GM18511 (cell line): Measurements from ENCODE around the gene R3HDM1.
"Not testable (repeated sequence)": the region's sequence is repeated elsewhere in the genome, so short reads cannot be mapped to it uniquely, and the experiment has no call there.

Experiments used
- ATAC-seq: cut with Tn5 transposase; IDR thresholded peaks from one replicate; pipeline ENCODE4 v1.9.1; 2021; ENCODE audit warnings: mild to moderate bottlenecking, moderate library complexity; ENCODE audit not compliant: unreplicated experiment

R3HDM1 gene

DNA sequence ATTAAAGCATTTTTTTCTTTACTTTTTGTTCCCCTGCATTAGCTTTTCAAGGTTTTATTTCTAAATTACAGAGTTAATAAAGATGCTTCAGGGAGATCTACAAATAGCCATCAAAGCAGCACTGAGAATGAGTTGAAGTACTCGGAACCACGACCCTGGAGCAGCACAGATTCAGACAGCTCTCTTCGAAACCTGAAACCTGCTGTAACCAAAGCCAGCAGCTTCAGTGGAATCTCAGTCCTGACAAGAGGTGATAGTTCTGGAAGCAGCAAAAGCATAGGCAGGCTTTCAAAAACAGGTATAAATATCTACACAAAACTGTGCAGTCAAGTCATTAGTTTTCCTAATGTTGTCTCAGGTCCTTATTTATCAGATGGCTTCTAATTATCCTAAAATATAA lies 107.5 kb downstream of the R3HDM1 start:
- ATAC-seq = no peak

DNA sequence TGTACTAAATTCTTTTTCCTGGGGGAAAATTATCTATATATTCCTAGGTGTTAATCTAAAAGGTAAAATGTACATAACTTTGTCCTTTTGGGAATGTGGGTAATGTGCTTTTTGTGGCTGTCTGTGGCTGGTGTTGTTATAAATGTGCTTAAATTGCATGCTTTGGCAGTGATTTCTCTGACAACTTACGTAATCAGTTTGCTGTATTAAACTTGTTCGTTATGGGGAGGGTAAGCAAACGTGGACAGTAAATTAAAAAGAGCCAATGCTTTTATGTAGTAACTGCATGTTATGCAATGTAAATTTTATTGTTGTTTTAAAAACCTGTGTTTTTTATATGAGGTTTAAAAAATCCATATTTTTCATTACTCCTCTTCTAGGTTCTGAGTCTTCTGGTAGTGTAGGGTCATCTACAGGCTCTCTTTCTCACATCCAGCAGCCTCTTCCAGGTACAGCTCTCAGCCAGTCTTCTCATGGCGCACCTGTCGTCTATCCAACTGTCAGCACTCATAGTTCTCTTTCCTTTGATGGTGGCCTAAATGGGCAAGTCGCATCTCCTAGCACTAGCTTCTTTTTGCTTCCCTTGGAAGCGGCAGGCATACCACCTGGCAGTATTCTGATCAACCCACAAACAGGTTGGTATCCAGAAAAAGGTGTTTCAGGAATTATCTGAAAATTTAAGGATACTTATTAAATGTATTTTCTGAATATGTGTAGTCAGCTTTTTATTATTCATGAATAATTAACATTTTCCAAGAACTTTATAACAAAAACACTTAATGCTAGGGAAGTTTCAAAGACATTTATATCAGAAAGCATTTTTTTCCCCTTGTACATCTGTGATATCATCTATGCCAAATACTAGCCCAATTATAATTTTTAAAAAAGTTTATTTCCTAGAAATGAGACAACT lies 110.1 kb downstream of the R3HDM1 start:
- ATAC-seq = no peak

DNA sequence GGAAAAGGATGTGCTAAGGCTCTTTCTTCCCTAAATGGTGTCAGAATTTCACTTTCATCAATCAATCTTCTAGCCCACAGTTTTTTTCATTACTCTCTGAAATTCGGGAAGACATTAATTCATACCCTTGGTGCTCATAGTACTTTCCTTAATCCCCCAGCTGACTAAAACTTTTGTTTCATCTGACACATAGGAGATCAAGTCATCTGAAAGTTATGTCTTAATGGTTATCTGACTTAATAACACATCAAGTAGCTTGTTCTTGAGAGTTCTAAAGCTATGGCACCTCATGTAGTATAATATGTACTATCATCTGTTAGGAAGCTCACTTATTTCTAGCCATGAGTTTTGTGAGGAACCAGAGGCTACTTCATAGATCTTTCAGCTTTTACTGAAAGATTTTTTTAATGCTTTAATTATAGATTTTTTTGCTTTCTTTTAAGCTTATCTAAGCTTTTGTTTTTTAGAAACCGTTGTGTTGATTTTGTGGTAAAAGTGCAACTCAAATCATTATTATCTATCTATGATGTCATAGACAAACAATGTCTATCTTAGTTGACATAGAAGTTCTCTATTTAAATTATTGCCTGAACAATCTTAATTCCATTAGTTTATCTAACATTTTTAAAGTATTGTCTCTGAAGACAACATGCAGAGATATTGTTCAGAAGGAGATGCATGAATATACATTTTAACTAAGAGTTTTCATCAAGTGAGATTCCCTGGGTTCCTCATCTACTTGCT lies 116.7 kb downstream of the R3HDM1 start:
- no peak for ATAC-seq

- no peak for ATAC-seq
Measured at GRCh38 chr2:135650721-135651120, 119.4 kb downstream of the R3HDM1 start.

DNA sequence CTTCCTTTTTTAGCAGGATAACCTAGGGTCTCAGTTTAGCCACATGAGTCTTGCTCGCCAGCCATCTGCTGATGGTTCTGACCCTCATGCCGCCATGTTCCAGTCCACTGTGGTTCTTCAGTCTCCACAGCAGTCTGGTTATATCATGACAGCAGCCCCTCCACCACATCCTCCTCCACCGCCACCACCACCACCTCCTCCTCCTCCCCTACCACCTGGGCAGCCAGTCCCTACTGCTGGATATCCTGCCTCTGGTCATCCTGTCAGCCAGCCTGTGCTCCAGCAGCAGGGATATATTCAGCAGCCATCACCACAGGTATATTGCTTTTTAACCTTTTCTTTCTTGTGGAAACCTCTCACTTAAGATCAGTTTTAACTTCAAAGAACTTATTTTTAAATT lies 120.4 kb downstream of the R3HDM1 start:
- ATAC-seq = no peak

DNA sequence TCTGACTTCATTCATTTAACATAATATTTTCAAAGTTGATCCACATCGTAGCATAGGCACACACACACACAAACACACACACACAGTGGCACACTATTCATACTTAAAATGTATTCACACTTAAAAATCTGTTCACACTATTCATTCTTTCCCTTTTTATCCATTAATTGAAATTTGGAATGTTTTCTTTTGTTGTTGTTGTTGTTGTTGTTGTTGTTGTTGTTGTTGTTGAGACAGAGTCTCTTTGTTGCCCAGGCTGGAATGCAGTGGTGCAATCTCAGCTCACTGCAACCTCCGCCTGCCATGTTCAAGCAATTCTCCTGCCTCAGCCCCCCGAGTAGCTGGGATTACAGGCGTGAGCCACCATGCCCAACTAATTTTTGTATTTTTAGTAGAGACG lies 123.0 kb downstream of the R3HDM1 start:
- ATAC-seq = not testable (repeated sequence)

- no peak for ATAC-seq
Measured at GRCh38 chr2:135657806-135658582, 126.7 kb downstream of the R3HDM1 start.

GRCh38 chr2:135662088-135662487 lies 130.8 kb downstream of the R3HDM1 start:
- no peak for ATAC-seq

GRCh38 chr2:135663148-135663700 lies 131.9 kb downstream of the R3HDM1 start:
- ATAC-seq = no peak

DNA sequence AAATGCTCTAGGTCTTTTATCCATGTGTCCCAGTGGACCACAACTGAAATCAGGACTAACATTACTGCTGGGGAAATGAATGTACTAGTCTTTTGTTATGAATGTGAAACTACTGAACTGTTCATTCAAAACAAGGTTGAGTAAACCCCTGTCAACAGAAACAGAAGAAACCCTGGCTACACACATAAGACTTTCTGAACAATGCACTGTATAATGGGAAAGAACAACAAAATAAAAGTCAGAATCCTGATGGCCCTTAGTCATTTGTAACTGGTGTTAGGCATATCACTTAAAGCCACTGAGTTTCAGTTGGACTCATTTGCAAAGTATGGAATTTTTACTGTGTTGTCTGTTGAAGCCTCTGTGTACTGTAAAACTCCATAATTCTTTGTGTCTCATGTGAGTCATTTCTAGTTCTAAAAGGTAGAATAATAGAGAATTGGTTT lies 133.4 kb downstream of the R3HDM1 start:
- peak; percentile 87 for ATAC-seq

- ATAC-seq = no peak
Measured at GRCh38 chr2:135667045-135667444, 135.8 kb downstream of the R3HDM1 start.

DNA sequence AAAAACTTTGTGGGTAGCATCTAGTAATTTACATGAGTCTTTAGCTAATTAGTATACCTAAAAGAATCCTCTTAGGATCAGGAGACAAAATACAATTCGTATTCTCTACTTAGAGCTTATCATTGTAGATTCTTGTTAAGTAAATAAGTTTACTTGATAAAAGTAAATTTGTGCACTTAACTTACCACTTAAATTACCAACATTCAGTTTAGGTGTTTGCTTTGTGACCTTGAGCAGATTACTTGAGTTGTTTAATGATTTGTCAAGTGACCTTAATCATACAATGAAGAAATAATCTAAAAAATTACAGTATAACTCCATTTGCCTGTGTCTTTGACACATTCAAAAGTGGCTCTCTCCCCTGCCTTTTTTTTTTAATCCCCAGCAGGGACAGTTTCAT lies 143.2 kb downstream of the R3HDM1 start:
- ATAC-seq = no peak

DNA sequence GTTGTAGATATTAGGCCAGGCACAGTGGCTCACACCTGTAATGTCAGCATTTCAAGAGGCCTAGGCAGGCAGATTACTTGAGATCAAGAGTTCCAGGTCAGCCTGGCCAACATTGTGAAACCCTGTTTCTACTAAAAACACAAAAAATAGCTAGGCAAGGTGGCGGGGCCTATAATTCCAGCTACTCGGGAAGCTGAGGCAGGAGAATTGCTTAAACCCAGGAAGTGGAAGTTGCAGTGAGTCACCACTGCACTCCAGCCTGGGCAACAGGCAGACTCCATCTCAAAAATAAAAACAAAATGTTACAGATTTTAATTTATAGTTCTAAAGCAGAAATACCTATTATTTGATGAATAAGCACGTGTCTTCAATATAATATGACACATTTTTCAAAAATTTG lies 144.7 kb downstream of the R3HDM1 start:
- no peak for ATAC-seq

DNA sequence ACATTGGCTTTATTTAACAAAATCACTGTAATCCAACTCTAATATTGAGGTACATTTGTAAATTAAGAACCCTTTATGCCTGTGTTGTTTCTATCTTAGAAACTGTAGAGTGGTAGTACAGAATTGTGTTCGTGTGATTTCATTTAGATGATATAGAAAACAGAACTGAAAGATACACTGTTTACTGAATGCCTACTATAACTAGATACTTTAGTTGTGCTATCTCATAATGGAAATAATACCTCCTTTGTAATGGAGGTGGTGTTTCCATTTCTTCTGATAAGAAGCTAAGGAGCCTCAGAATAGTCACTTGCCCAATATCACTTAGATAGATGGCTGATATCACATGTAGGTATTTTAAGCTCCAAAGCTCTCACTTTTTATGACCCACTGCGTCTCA lies 147.8 kb downstream of the R3HDM1 start:
- no peak for ATAC-seq

- no peak for ATAC-seq
Measured at GRCh38 chr2:135685361-135685760, 154.1 kb downstream of the R3HDM1 start.

- ATAC-seq = no peak
Measured at GRCh38 chr2:135688978-135689377, 157.7 kb downstream of the R3HDM1 start.

- ATAC-seq = no peak
Measured at GRCh38 chr2:135689679-135690078, 158.4 kb downstream of the R3HDM1 start.

DNA sequence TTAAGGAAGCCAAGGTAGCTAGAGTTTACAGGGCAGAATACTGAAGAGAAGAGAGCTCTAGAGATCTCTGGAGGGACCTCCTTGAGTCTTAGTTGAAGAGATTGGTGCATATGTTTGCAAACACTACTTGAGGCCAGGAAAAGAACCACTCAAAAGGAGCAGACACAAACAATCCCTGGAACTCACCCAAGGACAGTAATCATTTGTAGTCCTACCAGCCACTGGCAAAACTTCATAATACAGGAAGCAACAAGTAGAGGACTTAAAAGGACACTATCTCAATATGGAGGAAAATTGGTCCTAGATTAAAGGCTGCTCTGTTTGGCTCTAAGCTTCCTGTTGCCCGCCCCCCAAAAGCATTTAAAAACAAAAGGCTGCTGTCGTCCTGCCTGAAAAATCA lies 163.4 kb downstream of the R3HDM1 start:
- ATAC-seq = no peak

DNA sequence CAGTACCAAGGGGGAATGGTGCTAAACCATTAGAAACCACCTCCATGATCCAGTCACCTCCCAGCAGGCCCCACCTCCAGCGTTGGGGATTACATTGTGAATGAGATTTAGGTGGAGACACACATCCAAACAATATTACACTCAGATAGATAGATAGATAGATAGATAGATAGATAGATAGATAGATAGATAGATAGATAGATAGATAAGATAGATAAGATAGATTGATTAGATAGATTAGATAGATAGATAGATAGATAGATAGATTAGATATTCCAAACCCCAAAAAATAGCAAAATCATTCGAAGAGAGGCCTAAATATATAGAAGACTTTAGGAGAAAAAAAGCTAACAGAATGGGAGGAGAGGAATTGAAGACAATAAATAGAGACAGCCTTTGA lies 167.6 kb downstream of the R3HDM1 start:
- ATAC-seq = no peak

DNA sequence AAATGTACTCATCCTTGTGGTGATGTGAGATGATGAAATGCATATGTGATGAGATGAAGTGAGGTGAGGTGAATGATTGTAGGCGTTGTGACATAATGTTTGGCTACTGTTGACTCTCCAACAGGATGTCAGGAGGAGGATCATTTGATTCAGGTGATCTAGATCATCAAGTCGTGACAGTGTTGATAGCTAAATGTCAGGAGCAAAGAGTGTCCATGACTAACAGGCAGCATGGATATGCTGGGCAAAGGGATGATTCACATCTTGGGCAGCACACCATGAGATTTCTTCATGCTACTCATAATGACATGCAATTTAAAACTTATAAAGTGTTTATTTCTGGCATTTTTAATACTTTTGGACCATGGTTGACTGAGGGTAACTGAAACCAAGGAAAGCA lies 170.2 kb downstream of the R3HDM1 start:
- no peak for ATAC-seq

DNA sequence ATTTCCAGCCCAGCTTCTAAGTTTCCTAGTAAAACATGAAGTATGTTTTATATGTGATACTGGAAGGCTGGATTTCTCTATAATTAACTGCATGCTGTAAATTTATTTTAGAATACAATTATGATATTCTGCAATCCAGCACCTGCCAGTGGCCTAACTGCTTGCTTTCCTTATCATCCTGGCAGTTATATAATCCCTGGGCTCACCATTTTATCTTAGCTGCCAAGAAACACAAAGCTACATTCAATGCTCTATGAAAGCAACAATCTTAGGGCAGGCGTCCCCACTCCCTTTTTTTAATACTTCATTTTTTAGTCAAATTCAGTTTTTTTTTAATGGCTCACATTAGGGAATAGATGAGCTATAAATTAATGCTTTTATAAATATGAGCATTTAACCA lies 172.0 kb downstream of the R3HDM1 start:
- ATAC-seq = no peak
